GM06990 (cell line): ENCODE measurements around the gene SLC6A5.

Experiments used
- DNase-seq: peaks from one replicate; pipeline ENCODE4 v3.0.0-alpha.2; 2011; ENCODE audit not compliant: insufficient read length; ENCODE audit errors: extremely low read depth
- H3K27me3 ChIP-seq: replicated peaks from 2 replicates; pipeline ENCODE4 v1.6.0; 2011; ENCODE audit warnings: low read length; ENCODE audit not compliant: control insufficient read depth, insufficient read depth
- H3K36me3 ChIP-seq: 2 replicates; pipeline ENCODE4 v1.5.1; 2011; ENCODE audit warnings: low read length; ENCODE audit not compliant: control insufficient read depth, insufficient read depth
- H3K4me3 ChIP-seq: replicated peaks from 2 replicates; pipeline ENCODE4 v1.5.1; 2011; ENCODE audit warnings: low read depth, mild to moderate bottlenecking, control low read depth, low read length
- CTCF ChIP-seq: IDR thresholded peaks from 2 replicates; pipeline ENCODE4 v1.5.1; 2011; ENCODE audit warnings: low read length, control low read depth, mild to moderate bottlenecking, inconsistent platforms; ENCODE audit not compliant: insufficient read depth, poor library complexity, severe bottlenecking

The SLC6A5 gene

GRCh38 chr11:20611445-20611844 is 12.0 kb downstream of the SLC6A5 start:
- H3K4me3 ChIP-seq = no peak overlapping the region
- no peaks in the 10 kb centered on the region for H3K36me3 ChIP-seq
- peaks cover 2% of the 10 kb centered on the region for H3K27me3 ChIP-seq
- no peak for DNase-seq
- no peak for TF ChIP-seq CTCF

GRCh38 chr11:20611892-20612291 is 12.5 kb downstream of the SLC6A5 start:
- no peak for TF ChIP-seq CTCF
- no peaks in the 10 kb centered on the region for H3K36me3 ChIP-seq
- no peak for DNase-seq
- H3K27me3 ChIP-seq = no peaks in the 10 kb centered on the region; the same call in none of the 2 replicates
- no peak overlapping the region for H3K4me3 ChIP-seq

GRCh38 chr11:20612416-20612815 is 13.0 kb downstream of the SLC6A5 start:
- no peak overlapping the region for H3K4me3 ChIP-seq
- H3K36me3 ChIP-seq = no peaks in the 10 kb centered on the region
- no peak for DNase-seq
- no peak for TF ChIP-seq CTCF
- H3K27me3 ChIP-seq = no peaks in the 10 kb centered on the region; the same call in 1 of the 2 replicates

- DNase-seq = no peak
- H3K36me3 ChIP-seq = no peaks in the 10 kb centered on the region
- H3K4me3 ChIP-seq = no peak overlapping the region
- no peak for TF ChIP-seq CTCF
- no peaks in the 10 kb centered on the region; the same call in 1 of the 2 replicates for H3K27me3 ChIP-seq
Observed at GRCh38 chr11:20616920-20617319, 17.5 kb downstream of the SLC6A5 start.

- Histone ChIP-seq H3K4me3 (no peak overlapping the region), H3K27me3 (no peaks in the 10 kb centered on the region; the same call in 1 of the 2 replicates), H3K36me3 (no peaks in the 10 kb centered on the region)
- no peak for DNase-seq
- no peak for TF ChIP-seq CTCF
Observed at GRCh38 chr11:20617346-20618005, 18.1 kb downstream of the SLC6A5 start.

GRCh38 chr11:20618083-20618482 is 18.7 kb downstream of the SLC6A5 start:
- Histone ChIP-seq H3K4me3 (no peak overlapping the region), H3K36me3 (no peaks in the 10 kb centered on the region), H3K27me3 (no peaks in the 10 kb centered on the region; the same call in 1 of the 2 replicates)
- TF ChIP-seq CTCF = no peak
- DNase-seq = no peak
